ENCODE data around the gene VIL1.

VIL1 gene

DNA sequence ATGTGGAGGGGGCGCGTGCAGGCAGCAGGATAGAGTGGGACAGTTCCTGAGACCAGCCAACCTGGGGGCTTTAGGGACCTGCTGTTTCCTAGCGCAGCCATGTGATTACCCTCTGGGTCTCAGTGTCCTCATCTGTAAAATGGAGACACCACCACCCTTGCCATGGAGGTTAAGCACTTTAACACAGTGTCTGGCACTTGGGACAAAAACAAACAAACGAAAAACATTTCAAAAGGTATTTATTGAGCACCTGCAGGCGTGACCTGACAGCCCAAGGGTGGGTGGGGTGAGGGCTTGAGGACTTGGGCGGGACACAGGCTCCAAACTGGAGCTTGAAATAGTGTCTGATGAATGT, 23.9 kb upstream of the VIL1 start:
- DNase-seq (ENCODE audit: low read depth) = no peak

DNA sequence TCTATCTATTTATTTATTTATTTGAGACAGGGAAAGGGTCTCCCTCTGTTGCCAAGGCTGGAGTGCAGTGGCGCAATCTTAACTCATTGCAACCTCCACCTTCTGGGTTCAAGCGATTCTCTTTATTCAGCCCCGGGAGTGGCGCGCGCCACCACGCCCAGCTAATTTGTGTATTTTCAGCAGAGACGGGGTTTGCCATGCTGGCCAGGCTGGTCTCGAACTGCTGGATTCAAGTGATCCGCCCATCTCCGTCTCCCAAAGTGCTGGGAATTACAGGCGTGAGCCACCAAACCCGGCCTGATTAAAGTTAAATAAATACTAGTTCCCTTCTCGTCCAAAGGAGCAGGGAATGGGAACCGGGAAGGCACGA, 23.5 kb upstream of the VIL1 start:
- no peak for DNase-seq (ENCODE audit: low read depth)

DNA sequence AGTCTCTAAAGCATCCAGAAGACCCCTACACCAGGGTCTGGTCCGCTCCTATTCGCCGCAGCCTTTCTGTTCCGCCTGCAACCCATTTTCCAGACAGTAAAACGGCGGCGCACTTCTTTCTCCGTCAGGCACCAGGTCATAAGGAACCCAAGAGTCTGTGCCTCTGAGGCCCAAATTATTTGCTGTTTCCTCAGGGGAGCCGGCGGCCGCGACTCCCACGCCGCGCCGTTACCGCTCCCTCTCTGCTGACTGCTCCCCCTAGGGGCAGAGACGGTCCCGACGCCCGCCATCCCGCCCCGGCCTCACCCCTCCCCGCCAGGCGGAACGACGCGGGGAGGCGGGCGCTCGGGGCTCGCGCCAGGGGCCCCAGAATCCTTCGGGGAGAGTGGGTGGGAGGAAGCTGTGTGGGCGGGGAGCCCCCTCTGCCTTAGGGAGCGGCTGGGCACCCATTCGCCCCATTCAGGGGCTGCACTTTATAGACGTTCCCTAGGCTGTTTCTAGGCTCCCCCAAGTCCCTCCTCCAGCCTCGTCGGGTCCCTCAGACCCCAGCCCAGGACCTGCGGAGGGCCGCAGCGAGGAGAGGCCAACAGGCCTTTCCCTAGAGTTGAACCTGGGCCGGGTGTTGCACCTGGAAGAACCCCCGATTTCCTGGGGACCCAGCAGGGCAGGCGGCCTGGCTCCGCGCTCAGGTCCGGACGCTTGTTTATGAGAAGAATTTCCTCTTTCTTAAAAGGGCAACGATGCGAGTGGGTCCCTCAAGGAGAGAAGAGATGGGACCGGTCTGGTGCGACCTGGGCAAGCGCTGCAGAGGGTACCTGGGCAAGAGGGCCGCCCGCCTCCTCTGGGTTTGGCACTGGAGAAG, 22.9 kb upstream of the VIL1 start:
- peak; percentile 90 for DNase-seq (ENCODE audit: low read depth)

- DNase-seq (ENCODE audit: low read depth) = peak; percentile 52
Observed at GRCh38 chr2:218396688-218397462, 22.0 kb upstream of the VIL1 start.

DNA sequence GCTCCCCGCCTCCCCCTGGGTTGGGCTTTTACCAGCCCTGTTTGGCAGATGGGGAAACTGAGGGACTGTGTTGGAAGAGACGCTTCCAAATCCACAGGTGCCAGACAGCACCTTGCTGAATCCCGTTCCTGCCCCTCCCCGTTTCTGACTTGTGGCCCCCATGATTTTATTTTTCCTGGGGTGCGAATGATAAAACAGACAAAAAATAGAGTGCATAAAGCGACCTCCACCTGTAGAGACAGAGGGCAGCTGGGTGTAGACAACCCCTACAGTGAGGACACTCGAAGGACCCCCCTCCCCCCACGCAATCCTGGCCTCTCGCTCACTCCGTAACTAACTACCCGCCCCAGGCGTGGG, 21.5 kb upstream of the VIL1 start:
- no peak for DNase-seq (ENCODE audit: low read depth)

DNA sequence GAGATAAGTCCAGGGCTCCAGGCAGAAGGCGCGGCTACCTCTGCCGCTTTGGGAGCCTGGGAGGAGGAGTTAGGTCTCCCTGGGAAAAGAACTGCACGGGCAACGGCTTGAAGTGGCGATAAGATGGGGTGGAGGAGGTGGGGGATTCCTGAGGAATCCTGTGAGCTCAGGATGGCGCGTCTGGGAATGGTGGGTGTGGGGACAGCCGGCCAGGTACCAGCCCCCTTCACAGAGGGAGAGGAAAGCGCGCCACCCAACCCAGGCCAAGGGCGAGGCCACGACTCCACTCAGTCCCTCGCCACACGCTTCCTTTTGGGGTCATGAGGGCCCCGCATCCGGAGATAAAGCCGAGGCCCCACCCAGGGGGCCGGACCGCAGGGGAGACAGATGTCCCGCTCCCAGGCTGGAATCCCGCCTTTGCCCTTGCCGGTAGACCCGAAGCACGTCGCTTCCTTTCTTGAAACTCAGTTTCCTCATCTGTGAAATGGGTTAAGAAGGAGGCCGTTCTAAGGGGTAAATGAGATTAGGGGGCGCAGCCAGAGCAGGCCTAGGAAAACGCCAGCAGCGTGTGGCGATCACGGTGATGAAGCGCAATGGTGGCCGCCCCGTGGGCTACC, 21.0 kb upstream of the VIL1 start:
- no peak for DNase-seq (ENCODE audit: low read depth)

DNA sequence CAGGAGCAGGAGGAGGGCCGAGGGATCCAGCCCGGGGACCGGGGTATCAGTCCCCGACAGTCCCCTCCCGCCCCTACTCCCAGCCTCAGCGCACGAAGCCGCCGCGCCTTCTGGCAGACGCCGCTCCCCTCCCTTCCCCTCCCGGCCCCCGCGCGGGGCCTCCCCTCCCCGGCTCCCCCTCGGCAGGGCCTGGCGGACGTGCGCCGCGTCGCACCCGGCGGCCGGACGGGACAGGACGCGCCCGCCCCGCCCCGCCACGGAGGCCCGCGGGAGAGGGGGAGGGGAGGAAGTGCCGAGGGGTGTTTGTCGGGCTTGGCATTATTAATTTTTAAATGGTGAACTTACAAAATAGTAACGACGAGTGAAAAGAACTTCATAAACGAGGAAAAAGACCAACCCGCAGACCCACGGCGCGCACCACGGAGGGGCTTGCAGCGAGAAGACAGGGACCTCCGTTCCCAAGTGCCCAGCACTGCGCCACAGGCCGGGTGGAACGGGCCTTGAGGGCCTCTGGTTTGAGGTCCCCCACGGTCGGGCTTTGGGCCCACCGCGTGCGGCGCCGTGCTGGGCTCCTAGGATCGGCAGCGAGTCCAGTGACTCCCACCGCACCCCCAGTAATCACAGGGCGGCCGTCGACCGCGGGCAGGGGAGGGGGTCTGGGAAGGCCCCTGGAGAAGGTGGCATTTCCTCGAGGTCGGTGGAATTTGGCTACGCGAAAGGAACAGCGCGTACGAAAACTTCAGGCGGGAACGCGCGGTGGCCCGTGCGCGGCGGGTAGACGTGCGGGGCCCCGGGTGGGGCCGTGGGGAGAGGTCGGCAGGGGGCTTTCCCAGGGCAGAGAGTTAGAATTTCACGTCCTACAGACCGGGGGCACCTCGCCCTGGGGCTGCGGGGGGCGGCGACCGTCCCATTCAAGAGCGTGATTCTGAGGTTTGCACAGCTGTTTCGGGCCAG, 20.2 kb upstream of the VIL1 start:
- peak; percentile 54 for DNase-seq (ENCODE audit: low read depth)

DNA sequence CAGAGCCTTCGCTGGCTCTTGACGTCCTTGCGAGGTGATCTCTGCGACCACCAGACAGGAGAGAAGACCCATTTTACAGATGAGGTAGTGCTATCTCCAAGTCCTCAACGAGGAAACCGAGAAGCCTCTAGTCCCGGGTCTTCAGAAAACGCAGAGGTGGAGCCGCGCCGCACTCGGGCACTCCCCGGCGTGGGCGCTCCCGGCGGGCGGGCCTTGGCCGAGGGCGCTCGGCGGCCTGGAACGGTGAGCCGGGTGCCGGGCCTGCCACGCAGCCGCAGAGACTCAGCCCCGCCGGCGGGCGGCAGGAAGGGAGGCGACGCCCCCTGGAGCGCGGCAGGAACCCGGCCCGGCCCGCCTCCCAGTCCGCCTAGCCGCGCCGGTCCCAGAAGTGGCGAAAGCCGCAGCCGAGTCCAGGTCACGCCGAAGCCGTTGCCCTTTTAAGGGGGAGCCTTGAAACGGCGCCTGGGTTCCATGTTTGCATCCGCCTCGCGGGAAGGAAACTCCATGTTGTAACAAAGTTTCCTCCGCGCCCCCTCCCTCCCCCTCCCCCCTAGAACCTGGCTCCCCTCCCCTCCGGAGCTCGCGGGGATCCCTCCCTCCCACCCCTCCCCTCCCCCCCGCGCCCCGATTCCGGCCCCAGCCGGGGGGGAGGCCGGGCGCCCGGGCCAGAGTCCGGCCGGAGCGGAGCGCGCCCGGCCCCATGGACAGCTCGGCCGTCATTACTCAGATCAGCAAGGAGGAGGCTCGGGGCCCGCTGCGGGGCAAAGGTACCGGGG, 19.3 kb upstream of the VIL1 start, which contains the start of gene CTDSP1:
Gene CTDSP1 (plus strand): TSS at position 478 of the 776 bp plus-strand sequence. CDS start 223 bp downstream, at position 701.
- peak; percentile 86 for DNase-seq (ENCODE audit: low read depth)

GRCh38 chr2:218400167-218400929, 18.6 kb upstream of the VIL1 start:
- DNase-seq (ENCODE audit: low read depth) = no peak

- DNase-seq (ENCODE audit: low read depth) = no peak
Observed at GRCh38 chr2:218400930-218401881, 17.7 kb upstream of the VIL1 start.

DNA sequence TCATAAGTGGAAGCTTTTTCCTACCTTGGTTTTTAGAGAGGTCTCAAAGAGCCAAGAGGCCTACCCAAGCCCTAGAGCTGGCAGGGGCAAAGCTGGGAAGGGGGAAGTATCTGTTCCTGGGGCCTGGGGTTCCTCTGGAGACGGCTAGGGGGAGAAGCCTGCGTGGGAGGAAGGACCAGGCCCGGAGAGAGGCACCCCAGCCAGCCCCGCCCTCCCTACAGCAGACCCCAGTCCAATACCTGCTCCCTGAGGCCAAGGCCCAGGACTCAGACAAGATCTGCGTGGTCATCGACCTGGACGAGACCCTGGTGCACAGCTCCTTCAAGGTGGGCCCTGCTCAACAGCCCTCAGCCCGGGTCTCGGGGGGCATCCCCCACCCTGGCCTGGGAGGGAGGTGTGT, 17.0 kb upstream of the VIL1 start:
- no peak for DNase-seq (ENCODE audit: low read depth)

GRCh38 chr2:218402491-218402901, 16.4 kb upstream of the VIL1 start:
- DNase-seq (ENCODE audit: low read depth) = no peak

DNA sequence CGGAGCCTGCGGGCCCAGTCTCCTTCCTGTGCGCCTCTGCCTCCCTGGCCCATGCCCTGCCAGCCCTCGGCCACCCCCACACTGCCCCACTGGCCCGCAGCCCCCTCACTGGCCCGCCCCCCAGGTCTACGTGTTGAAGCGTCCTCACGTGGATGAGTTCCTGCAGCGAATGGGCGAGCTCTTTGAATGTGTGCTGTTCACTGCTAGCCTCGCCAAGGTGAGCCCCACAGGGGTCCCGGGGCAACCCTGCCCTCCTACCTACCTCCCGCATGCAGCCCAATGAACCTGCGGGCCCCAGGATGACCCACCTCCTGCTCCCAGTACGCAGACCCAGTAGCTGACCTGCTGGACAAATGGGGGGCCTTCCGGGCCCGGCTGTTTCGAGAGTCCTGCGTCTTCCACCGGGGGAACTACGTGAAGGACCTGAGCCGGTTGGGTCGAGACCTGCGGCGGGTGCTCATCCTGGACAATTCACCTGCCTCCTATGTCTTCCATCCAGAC, 16.0 kb upstream of the VIL1 start:
- no peak for DNase-seq (ENCODE audit: low read depth)

DNA sequence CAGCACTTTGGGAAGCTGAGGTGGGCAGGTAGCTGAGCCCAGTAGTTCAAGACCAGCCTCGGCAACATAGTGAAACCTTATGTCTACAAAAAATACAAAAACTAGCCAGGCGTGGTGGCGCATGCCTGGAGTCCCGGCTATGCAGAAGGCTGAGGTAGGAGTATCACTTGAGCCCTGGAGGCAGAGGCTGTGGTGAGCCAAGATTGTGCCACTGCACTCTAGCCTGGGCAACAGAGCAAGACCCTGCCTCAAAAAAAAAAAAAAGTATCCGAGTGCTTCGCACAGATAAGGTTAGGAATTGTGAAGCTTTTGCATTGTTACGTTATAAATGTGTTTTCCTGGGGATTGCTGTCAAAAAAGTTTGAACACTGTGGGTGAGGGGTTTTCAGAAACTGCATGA, 15.1 kb upstream of the VIL1 start:
- no peak for DNase-seq (ENCODE audit: low read depth)

DNA sequence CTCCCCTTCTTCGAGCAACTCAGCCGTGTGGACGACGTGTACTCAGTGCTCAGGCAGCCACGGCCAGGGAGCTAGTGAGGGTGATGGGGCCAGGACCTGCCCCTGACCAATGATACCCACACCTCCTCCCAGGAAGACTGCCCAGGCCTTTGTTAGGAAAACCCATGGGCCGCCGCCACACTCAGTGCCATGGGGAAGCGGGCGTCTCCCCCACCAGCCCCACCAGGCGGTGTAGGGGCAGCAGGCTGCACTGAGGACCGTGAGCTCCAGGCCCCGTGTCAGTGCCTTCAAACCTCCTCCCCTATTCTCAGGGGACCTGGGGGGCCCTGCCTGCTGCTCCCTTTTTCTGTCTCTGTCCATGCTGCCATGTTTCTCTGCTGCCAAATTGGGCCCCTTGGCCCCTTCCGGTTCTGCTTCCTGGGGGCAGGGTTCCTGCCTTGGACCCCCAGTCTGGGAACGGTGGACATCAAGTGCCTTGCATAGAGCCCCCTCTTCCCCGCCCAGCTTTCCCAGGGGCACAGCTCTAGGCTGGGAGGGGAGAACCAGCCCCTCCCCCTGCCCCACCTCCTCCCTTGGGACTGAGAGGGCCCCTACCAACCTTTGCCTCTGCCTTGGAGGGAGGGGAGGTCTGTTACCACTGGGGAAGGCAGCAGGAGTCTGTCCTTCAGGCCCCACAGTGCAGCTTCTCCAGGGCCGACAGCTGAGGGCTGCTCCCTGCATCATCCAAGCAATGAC, 14.4 kb upstream of the VIL1 start:
- DNase-seq (ENCODE audit: low read depth) = no peak

GRCh38 chr2:218405086-218405745, 13.7 kb upstream of the VIL1 start:
- no peak for DNase-seq (ENCODE audit: low read depth)

DNA sequence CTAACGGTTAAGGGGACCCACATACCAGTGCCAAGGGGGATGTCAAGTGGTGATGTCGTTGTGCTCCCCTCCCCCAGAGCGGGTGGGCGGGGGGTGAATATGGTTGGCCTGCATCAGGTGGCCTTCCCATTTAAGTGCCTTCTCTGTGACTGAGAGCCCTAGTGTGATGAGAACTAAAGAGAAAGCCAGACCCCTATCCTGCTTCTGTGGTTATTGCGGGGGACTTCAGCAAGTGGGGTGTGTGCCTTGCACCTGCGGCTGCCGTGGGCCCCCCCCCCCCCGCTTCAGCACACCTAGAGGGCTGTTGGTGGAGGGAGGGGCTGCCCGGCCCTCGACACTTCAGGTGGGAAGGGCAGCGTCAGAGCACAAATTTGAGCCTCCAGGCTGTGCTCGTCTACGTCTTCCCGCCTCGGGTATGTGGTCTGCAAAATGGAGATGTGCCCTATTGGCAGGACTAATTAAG, 13.1 kb upstream of the VIL1 start:
- no peak for DNase-seq (ENCODE audit: low read depth)
